Choroid plexus epithelial cell (primary cell): ENCODE data around the gene TIE1.

Experiments
- DNase-seq: peaks from one replicate; pipeline ENCODE4 v3.0.0-alpha.2; 2010; ENCODE audit warnings: low read depth
- H3K4me3 ChIP-seq: 2 replicates; pipeline ENCODE4 v1.5.1; 2011; ENCODE audit warnings: low read depth, mild to moderate bottlenecking, control low read depth, low read length, moderate library complexity
- TF ChIP-seq, protein P1 (sequence below): conservative IDR thresholded peaks from 2 replicates; pipeline ENCODE4 v1.5.1; 2011; ENCODE audit warnings: low read depth, mild to moderate bottlenecking, control low read depth, inconsistent platforms, low read length, moderate library complexity

Gene TIE1

DNA sequence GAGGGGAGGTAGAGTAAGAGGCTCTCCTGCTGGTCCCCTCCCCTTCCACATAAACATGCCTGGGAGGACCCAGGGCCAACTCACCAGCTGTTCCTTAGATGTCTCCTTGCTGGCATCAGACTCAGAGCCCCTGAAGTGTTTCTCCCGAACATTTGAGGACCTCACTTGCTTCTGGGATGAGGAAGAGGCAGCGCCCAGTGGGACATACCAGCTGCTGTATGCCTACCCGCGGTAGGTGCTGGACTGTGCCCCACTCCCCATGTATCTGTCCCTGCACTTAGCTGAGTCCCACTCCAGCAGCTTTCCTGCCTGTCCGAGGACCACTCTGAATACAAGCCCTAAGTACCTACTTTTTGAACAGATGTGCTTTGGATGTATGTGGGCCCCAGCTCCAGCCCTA is 37.2 kb downstream of the TIE1 start:
- DNase-seq: no peak
- no peak overlapping the region for H3K4me3 ChIP-seq

DNA sequence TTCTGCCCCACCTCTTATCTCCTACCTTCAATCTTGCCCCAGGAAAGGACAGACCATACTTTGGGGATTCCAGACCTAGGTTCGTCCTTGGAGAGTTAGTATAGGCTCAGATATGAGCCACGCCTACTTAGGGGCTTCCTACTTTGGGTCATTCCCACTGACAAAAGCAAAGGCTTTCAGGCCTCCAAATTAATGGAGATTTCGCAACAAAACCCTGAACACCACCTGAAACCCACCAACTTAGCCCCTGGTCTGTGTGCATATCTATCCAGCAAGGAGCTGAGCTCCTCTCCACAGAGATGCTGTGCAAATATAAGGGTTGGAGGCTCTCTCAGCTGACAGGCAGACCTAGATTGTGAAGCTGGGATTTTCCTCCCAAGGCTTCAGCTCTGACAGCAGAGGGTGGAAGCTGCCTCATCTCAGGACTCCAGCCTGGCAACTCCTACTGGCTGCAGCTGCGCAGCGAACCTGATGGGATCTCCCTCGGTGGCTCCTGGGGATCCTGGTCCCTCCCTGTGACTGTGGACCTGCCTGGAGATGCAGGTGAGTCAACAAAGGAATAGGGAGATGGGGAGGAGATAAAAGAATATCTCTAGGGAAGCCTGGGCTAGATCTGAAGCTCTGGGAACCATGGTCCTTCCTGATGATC is 38.9 kb downstream of the TIE1 start:
- TF ChIP-seq, protein P1, sequence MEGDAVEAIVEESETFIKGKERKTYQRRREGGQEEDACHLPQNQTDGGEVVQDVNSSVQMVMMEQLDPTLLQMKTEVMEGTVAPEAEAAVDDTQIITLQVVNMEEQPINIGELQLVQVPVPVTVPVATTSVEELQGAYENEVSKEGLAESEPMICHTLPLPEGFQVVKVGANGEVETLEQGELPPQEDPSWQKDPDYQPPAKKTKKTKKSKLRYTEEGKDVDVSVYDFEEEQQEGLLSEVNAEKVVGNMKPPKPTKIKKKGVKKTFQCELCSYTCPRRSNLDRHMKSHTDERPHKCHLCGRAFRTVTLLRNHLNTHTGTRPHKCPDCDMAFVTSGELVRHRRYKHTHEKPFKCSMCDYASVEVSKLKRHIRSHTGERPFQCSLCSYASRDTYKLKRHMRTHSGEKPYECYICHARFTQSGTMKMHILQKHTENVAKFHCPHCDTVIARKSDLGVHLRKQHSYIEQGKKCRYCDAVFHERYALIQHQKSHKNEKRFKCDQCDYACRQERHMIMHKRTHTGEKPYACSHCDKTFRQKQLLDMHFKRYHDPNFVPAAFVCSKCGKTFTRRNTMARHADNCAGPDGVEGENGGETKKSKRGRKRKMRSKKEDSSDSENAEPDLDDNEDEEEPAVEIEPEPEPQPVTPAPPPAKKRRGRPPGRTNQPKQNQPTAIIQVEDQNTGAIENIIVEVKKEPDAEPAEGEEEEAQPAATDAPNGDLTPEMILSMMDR: no peak
- DNase-seq: no peak
- H3K4me3 ChIP-seq: no peak overlapping the region

More for the DNA sequence above, 37.2 kb downstream of the TIE1 start:
- TF ChIP-seq, protein P1: no peak

DNA sequence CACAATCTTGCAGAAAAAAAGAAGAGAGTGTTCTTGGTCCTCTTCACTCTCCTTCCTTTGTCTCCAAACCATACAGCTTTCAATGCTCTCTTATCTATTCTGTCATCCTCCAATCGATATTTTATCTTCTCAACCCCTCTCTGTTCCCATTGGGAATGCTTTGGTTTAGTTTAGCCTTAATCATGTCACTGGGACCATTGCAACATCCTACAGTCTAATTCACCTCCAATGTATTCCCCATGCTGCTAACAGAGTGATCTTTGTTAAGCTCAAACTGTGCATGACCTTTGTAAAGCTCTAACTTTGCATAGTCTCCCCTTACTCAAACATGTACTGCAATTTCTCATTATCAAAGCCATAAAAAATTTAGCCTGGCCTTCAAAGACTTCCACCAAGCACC is 39.8 kb downstream of the TIE1 start:
- TF ChIP-seq, protein P1: no peak
- no peak for DNase-seq
- H3K4me3 ChIP-seq: no peak overlapping the region

DNA sequence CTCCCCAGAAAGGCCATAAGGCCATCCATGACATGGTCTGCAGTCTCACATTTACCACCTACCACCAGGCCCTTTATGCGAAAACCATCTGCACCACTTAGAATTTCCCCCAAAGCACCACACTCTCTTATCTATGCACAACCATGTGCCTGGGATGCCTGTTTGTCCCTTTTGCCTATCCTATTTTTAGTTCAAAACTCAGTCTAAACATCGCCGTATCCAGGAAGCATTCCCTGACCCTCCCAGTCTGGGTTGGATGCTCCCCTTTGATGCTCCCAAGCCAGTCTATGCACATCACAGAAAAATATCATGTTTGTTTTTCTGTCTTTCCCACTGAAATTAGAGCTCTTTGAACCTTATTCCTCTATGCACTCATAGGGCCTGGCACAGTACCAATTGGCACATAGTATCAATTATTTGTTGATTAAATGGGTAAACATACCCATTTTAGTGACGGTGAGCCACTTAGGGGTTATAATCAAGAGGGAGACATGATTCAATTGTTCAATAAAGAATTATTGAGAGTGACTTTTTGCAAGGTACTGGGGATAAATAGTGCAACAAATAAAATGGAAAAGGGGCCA is 43.6 kb downstream of the TIE1 start:
- H3K4me3 ChIP-seq: no peak overlapping the region
- no peak for DNase-seq
- TF ChIP-seq, protein P1: no peak

DNA sequence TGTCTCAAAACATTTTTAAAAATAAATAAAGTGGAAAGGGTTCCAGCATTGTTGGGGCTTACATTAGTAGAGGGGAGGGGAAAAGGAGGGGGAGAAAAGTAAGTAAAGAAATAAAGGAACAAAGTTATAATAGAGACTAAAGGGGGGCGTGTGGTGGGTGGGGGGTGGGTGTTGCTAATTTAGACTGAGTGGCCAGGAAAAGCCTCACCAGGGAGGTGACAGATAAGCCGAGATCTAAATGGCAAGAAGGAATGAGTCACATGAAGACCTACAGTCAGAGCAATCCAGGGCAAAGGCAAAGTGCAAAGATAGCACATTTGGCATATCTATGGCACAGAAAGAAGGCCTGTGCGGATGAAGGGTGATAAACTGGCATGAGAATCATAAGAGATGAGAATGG is 44.3 kb downstream of the TIE1 start:
- no peak for DNase-seq
- H3K4me3 ChIP-seq: no peak overlapping the region
- TF ChIP-seq, protein P1: no peak

DNA sequence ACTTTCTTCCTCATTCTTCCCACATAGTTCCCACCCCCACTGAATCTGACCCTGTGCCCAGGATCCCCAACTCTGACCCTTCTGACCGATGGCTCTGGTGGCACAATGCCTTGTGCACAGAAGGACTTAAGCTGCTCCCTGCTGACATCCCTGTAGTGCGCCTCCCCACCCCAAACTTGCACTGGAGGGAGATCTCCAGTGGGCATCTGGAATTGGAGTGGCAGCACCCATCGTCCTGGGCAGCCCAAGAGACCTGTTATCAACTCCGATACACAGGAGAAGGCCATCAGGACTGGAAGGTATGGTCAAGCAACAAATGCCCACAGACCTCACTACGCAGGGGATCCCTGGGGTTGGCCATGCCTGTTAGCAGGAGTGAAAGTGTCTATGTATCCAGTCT is 45.9 kb downstream of the TIE1 start:
- TF ChIP-seq, protein P1: no peak
- DNase-seq: no peak
- H3K4me3 ChIP-seq: no peak overlapping the region

DNA sequence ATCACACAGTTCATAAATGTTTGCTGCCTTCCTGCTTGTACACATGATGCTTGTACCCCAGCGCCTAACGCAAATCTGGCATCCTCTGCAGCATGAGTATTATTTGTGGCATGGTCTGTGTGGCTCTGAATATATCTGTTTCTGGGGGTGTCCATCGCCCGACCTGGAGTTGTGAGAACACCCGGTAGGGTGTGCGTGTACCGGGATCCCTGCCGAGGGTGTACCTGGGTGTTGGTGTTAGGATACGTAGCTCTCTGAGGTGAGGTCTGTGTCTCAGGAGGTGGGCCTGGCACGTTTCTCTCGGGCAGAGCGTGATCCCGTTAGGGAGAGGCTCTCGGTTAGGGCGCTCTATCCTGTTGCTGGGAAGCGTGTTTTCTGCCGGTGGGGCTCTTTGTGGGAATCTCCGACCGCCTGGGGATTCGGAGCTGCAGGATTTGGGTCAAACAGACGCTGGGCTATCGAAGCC is 47.6 kb downstream of the TIE1 start:
- no peak for DNase-seq
- TF ChIP-seq, protein P1: no peak
- peak overlapping the region; percentile 67 for H3K4me3 ChIP-seq
